CD4-positive, alpha-beta T cell treated with Interleukin-6 at 100 ng/mL for 8 hours (primary cell): ENCODE data around the gene S1PR2.
A peak's percentile ranks its signal among the peaks of the same experiment; 100 is the strongest.

Experiments
- DNase-seq: peaks from one replicate; pipeline ENCODE4 v3.0.0-alpha.2; 2020; ENCODE audit warnings: mixed read lengths, low spot score

S1PR2 gene, protein sequence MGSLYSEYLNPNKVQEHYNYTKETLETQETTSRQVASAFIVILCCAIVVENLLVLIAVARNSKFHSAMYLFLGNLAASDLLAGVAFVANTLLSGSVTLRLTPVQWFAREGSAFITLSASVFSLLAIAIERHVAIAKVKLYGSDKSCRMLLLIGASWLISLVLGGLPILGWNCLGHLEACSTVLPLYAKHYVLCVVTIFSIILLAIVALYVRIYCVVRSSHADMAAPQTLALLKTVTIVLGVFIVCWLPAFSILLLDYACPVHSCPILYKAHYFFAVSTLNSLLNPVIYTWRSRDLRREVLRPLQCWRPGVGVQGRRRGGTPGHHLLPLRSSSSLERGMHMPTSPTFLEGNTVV

DNA sequence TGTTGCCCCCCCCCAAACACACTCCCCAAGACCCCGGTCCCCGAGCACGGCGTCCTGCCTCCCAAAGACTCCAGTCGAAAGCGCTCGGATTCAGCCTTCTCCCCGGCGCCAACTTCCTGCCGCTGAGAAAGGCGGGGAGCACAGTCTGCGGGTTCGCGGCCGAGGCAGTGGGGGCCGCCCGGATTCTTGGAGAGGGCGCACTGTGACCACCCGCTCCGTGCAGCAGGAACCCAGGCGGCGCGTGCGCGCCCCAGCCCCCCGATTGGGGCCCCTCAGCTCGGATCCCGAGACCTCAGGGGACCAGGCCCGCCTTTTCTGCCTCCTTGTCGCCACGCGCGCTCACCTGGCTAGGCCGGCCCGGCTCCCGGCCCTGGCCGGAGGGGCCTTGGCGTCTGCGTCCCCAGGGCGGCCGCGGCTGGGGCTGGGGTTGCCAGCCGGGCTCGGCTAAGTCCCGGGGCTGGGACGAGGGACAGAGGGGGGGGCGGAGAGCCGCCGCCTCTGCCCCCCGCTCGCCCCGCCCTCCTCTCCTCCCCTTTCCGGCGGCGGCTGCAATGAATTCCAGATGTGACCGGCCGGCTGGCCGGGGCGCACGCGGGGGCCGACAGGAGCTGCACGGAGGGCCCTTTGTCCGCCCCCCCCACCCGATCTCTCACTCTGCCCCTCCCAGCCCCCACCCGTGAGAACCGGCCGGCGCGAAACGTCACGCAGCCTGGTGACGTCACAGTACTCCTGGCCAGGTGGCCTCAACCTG lies at the start of gene S1PR2:
Gene S1PR2 (minus strand): TSS at position 471 of the 751 bp plus-strand sequence. CDS start 6,426 bp downstream, outside the sequence.
- peak; percentile 49 for DNase-seq

DNA sequence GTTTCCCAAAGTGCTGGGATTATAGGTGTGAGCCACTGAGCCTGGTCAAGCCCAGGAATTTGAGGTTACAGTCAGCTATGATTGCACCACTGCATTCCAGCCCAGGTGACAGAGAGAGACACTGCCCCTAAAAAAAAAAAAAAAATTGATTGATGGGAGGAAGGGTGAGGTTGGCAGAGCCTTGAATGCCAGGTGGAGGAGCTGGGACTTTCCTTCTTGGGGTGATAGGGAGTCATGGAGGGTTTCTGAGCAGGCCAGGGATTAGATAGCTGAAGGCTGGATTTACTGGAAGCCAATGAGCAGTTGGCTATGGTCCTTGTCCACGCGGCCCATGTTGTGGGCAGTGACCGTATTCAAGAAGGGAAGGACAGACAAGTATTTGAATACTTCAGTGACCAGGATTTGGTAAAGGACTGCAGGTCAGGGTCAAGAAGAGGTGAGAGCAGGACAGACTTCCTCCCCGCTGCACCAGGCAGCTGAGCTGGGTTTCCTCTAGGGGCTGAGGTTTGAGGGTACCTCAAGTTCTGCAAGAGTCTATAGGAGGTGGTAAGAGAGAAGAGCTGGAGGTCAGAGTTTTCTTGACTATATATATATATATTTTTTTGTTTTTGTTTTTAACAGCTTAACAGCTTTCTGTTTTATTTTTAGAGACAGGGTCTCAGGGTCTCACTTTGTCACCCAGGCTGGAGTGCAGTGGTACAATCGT lies 48.8 kb upstream of the S1PR2 start:
- no peak for DNase-seq

DNA sequence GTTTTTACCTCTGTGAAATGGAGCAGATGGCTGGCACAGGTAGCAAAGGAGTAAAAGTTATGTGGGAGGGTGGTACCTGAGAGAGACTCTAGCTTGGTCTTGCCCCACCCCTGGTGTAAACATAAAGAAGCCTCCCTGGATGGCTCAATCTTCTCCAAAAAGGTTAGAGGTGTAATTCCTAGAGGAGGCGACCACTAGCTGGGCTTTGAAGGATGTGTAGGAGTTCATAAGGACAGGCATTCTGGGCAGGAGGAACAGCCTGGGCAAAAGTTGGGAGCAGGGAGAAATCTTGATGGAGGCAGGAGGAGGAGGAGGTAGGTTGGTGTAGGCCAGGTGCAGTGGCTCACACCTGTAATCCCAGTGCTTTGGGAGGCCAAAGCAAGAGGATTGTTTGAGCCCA lies 47.8 kb upstream of the S1PR2 start:
- no peak for DNase-seq

DNA sequence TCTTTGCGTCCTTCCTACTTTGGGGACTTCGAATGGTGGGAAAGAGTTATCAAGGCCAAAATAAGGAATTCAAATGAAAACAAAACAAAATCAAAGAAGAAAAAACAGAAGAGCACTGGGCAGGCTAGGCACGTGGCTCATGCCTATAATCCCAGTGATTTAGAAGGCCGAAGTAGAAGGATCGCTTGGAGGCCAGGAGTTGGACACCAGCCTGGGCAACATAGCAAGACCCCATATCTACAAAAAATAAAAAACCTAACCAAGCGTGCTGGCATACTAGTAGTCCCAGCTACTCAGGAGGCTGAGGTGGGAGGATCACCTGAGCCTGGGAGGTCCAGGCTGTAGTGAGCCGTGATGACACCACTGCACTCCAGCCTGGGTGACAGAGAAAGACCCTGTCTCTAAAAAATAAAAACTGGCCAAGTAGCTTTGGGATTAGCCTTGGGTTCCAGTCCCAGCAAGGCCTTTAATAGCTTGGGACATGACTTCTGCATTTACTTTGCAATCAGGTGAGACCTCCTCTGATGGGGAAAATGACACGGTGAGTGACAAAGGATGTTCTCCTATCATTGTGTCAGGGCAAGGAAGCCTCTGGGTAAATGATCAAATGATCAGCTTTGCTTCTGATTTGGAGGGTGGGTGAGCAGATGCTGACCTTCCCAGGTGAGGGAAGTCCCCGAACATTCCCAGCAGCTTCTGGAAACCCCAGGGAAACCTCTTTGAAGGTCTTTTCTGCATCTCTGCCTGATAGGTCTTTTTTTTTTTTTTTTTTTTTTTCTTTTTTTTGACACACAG lies 46.9 kb upstream of the S1PR2 start:
- DNase-seq, result no peak

DNA sequence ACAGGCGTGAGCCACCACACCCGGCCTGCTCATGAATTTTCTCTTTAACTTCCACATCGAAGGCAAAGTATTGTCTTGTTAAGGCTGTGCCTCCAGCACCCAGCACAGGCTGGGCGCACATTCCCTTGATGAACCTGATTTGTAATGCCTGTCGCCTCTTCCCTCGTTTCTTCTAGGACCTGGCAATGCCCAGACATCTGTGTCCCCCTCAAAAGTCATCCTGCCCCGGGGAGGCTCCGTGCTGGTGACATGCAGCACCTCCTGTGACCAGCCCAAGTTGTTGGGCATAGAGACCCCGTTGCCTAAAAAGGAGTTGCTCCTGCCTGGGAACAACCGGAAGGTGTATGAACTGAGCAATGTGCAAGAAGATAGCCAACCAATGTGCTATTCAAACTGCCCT lies 43.5 kb upstream of the S1PR2 start:
- DNase-seq, result no peak

DNA sequence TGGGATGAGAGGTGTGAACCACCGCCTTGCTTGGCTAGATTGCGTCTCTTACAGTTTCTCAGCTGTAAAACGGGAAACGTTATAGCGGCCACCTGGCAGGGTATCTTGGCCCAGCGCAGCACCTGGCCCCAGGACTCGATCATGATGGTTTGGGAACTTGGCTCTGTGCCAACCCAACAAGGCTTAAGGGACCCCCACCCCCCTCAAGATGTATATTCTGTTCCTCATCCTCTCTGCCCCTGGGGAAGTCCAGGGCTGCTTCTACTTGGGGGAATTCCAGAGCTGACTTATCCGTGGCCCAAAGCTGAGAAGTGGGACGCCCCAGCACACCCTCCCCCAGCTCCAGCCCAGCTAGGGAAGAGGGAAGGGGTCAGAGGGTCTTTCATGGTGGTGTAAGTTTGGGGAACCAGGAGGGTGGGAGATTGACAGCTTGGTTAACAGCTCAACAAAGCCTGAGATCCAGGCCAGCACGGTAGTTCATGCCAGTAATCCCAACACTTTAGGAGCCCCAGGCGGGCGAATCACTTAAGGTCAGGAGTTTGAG lies 40.5 kb upstream of the S1PR2 start:
- peak; percentile 44 for DNase-seq

DNA sequence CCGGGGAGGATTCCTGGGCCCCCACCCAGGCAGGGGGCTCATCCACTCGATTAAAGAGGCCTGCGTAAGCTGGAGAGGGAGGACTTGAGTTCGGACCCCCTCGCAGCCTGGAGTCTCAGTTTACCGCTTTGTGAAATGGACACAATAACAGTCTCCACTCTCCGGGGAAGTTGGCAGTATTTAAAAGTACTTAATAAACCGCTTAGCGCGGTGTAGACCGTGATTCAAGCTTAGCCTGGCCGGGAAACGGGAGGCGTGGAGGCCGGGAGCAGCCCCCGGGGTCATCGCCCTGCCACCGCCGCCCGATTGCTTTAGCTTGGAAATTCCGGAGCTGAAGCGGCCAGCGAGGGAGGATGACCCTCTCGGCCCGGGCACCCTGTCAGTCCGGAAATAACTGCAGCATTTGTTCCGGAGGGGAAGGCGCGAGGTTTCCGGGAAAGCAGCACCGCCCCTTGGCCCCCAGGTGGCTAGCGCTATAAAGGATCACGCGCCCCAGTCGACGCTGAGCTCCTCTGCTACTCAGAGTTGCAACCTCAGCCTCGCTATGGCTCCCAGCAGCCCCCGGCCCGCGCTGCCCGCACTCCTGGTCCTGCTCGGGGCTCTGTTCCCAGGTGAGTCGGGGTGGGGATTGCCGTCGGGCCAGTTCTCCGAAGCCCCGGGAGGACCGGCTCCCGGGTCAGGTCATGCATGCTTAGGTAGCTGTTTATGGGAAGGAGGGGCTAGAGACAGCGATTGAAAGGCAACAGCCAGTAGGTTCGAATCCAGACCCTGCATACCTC lies 39.7 kb upstream of the S1PR2 start, which contains the start of gene ICAM1:
Gene ICAM1 (plus strand): TSS at position 505 of the 779 bp plus-strand sequence. CDS start 40 bp downstream, at position 545.
- DNase-seq, result peak; percentile 72

DNA sequence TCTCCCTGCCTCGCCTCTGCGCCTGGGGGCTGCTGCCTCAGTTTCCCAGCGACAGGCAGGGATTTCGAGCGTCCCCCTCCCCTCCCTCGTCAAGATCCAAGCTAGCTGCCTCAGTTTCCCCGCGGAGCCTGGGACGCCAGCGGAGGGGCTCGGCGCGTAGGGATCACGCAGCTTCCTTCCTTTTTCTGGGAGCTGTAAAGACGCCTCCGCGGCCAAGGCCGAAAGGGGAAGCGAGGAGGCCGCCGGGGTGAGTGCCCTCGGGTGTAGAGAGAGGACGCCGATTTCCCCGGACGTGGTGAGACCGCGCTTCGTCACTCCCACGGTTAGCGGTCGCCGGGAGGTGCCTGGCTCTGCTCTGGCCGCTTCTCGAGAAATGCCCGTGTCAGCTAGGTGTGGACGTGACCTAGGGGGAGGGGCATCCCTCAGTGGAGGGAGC lies 39.1 kb upstream of the S1PR2 start:
- peak; percentile 62 for DNase-seq

DNA sequence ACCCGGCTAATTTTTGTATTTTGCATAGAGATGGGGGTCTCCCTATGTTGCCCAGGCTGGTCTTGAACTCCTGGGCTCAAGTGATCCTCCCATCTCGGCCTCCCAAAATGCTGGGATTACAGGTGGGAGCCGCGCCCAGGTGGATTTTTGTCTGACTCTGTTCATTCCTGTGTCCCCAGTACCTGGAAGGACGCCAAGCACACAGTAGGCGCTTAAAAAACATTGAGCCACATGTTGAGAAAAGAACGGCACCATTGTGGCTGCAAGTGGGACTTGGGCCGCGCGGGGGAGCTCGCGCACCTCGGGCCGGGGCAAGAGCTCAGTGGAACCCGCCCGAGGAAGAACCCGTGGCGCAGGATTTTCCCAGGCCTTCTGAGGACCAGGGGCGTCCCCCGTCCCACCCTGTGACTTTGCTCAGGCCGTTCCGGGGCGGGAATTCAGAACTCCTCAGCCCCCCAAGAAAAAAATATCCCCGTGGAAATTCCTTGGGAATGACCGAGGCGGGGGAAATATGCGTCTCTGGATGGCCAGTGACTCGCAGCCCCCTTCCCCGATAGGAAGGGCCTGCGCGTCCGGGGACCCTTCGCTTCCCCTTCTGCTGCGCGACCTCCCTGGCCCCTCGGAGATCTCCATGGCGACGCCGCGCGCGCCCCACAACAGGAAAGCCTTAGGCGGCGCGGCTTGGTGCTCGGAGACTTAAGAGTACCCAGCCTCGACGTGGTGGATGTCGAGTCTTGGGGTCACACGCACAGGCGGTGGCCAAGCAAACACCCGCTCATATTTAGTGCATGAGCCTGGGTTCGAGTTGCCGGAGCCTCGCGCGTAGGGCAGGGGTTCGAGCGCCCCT lies 38.4 kb upstream of the S1PR2 start:
- DNase-seq, result peak; percentile 83

DNA sequence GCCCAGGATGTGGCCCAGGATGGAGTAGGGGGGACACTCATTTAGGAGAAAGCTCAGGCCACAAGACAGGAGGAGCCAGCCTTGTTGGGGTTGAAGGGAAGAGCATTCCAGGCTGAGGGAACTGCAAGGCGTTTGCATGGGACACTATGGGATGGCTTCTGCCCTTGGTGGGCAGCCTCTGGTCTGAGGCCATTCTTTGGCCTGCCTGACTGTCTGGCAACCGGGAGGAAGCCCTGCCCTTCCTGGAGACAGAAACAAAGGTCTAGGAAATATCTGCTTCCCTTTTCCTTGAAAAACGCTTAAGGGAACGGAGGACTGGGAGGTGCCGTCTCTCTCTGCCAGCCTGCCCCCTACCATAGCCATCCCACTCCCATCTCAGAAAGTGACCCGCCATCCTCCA lies 36.9 kb upstream of the S1PR2 start:
- no peak for DNase-seq

DNA sequence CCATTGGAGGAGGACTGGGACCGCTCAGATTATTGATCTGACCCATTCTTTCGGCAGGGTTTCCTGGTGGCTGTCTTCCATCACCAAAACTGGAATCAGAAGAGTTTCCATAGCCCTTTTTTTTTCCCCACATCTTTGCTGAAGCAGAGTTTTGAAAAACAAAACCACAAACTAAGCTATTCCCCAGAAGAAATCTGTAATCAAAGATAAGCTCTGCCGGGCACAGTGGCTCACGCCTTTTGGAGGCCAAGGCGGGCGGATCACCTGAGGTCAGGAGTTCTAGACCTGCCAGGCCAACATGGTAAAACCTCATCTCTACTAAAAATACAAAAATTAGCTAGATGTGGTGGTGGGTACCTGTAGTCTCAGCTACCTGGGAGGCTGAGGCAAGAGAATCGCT lies 35.6 kb upstream of the S1PR2 start:
- no peak for DNase-seq

DNA sequence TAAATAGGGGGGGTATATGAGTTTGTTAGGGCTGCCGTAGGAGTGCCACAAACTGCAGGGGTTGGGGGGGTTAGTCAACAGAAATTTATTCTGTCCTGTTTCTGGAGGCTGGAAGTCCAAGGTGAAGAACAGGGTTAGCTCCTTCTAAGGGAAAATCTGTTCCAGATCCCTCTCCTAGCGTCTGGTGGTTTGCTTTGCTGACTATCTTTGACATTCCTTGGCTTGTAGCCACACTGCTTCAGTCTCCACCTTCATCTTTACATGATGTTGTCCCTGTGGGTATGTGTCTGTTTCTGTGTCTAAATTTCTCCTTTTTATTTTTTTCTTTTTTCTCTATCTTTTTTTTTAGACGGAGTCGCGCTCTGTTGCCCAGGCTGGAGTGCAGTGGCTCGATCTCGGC lies 31.6 kb upstream of the S1PR2 start:
- no peak for DNase-seq

DNA sequence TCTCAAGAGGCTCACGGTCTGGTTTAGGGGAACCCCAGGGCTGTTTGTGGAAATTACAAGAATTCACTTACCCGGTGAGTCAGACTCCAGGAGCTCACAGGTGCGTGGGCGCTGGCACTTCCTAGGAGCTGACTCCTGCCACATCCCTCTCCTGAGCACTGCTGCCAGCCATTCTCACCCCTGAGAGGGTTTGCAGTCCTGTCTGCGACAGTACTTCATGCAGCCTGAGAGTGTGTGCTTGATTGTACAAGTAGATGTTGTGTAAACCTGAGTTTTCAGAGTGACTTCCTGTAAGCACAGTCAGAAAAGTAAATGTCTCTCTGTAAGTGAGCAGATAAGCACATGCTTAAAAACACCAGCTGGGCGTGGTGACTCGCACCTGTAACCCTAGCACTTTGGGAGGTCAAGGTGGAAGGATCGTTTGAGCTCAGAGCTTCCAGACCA lies 29.0 kb upstream of the S1PR2 start:
- DNase-seq, result peak; percentile 10

DNA sequence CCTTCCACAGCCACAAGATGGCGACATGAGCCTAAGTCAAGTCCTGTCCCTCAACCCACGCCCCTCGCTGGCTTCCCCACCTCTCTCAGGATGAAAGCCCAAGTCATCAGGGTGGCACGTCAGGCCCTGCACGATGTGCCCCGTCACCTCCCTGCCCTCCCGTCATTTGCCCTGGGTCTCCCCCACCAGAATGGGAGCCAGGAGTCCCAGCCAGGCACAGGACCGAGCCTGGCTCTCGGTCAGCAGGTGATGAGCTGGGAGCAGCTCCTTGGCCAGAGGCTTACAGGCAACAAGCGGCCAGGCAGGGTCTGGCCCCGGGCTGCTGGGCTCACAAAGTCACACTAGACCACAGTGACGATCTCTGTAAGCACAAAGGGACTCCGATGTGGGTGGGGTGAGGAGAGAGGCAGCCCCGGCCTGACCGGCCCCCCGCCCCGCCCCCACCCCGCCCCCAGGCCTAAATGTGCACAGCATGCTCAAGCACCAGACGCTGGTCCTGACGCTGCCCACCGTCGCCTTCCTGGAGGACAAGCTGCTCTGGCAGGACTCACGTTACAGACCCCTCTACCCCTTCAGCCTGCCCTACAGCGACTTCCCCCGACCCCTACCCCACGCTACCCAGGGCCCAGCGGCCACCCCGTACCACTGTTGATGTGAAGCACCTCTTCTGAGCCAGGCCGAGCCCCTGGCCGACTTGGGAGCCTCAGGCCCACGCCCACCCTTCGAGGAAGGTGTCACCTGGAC lies 28.2 kb upstream of the S1PR2 start:
- DNase-seq, result peak; percentile 84

DNA sequence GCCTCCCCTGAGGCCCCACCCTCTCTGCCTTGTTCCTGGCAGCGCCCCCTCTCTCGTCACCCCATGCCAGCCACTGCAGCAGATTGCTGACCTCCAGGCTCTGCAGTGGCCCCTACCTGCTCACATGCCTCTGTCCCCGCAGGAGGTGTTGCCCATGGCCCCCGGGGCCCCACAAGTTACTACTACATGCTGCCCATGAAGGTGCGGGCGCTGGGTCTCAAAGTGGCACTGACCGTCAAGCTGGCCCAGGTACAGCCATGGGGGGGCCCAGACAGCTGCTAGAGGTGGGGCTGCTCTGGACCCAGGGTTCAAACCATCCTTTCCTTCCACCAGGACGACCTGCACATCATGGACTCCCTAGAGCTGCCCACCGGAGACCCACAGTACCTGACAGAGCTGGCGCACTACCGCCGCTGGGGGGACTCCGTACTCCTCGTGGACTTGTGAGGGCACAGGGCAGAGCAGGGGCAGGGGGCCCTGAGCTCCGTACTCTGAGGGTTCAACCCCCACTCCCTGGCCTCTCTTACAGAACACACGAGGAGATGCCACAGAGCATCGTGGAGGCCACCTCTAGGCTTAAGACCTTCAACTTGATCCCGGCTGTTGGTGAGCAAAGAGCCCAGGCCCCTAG lies 27.1 kb upstream of the S1PR2 start:
- DNase-seq, result no peak

DNA sequence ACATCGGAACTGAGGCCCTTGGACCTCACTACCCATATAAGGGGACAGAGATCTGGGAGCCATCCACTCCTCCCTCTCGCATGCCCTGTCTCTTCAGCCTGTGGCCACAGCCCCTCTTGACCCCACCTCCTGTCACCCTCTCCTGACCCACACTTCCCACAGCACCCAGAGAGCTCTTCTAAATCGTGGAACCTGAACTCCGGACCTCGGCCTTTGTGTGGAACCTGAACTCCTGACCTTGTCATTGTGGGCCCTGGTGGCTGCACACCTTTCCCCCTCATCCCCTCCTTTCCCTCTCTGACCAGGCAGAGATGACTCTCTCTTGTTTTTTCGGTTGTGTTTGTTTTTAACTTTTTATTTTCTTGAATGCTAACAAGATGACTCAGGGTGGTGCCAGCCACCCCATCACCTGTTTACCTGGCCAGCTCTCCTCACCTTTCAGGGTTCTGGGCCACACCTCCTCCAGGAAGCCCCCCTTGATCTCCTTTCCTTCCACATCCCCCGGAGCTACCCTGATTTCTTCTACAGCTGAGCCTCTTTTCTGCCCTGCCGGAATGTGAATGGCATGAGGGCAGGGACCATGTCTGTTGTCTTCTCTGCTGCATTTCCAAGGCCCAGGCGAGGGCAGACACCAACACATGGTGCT lies 26.0 kb upstream of the S1PR2 start:
- no peak for DNase-seq

DNA sequence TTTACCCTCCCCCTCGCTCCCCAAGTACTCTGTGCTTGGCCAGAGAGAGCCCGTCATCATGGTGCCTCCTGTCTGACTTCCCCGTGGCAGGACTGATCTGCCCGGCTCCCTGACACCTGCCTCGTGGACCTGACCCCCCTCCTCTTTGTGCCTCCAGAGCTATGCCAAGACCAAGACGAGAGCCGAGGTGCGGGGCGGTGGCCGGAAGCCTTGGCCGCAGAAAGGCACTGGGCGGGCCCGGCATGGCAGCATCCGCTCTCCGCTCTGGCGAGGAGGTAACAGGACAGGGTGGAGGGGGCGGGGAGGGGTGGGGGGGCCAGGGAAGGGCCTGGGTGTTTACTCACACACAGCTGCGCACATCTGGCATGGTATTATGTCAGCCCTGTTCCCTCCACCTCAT lies 25.4 kb upstream of the S1PR2 start:
- no peak for DNase-seq

DNA sequence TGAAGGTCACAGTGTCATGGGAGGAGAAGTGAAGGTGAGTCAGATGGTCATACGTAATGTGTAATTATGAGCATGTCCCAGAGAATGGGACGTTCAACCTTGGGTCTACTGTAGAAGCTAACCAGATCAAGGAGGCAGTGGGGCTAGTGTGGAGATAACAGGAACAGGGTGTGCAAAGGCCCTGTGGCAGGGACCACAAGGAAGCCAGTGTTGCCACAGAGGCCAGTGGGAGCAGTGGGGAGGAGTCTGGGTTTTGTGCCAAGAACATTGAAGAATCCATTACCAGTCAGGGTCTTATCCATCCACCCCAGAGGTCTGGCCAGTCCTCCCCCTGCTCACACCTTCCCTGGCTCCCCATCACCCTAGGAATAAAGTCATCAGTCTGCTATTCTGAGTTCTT lies 24.2 kb upstream of the S1PR2 start:
- no peak for DNase-seq
